Lower leg skin (tissue), 3 donors: ENCODE data around the gene ZBTB4.

Experiments
- CTCF ChIP-seq, 3 donors: fragments of 450-650 bp; IDR thresholded peaks; one replicate each; pipeline ENCODE4 v1.5.1; 2016; ENCODE audit warnings: antibody characterized with exemption in 3 of 3, mild to moderate bottlenecking in 3 of 3, moderate library complexity in 2 of 3
- POLR2A ChIP-seq, 2 donors: fragments of 450-650 bp; IDR thresholded peaks; one replicate each; pipeline ENCODE4 v1.6.1; 2016 to 2017; ENCODE audit warnings: antibody characterized with exemption in 2 of 2, mild to moderate bottlenecking in 1 of 2, moderate library complexity in 1 of 2

DNA sequence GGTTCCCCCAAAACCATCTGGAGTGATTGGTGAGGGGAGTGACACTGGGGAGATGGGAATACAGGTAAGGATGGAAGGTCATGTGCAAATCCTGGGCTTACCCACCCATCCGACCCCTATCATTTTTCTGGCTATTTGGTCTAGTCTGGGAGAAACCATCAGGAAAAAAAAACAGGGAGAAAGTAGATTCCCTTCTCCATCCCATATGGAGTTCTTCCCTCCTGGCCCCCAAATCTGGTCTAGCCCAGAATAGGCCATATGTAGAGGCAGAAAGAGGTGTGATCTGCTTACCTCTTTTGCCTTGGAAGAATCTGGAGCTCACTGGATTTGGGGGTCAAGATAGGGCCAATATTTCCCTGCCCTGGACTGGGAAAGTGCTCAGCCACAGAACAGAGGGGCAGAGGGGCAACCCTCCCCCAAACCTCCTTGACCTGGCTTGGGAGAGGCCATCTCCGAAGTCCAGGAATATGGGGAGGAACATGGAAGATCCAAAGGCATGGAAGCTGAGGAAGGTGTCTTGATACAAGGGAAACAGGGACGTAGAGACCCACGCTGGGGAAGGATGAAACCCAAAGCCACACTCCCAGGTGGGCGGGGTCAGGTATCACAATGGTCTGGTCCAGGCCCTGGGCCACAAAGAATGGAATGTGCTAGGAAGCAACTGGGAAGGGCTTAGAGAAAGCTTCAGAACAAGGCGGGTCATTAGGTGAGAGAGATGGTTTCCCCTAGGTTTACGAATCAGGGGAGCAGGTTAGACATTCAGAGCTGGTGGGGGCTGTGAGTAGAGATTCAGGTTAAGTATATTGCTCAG is 18.4 kb downstream of the ZBTB4 start:
- TF ChIP-seq CTCF (IDR thresholded peaks at IDR 0.05) (no peak), POLR2A (IDR thresholded peaks at IDR 0.05) (no peak)
